Hepatocyte (in vitro differentiated cells): ENCODE data around the gene NARS2. TPM values are rescaled to one million over a fixed set of nuclear protein-coding genes. Genes with fewer than 3 reads are reported as not detected.

Source experiments
- DNase-seq: peaks from one replicate; pipeline ENCODE4 v3.0.0-alpha.2; 2016; ENCODE audit warnings: low spot score
- H2AFZ ChIP-seq: fragments of 200-600 bp; sonication (generic); 2 replicates; pipeline ENCODE4 v1.6.0; 2016; ENCODE audit warnings: antibody characterized with exemption, mild to moderate bottlenecking
- H3K27ac ChIP-seq: fragments of 200-600 bp; sonication (generic); 2 replicates; pipeline ENCODE4 v1.5.1; 2016; ENCODE audit warnings: mild to moderate bottlenecking
- H3K27me3 ChIP-seq: fragments of 200-600 bp; sonication (generic); 2 replicates; pipeline ENCODE4 v1.6.1; 2016
- H3K36me3 ChIP-seq: fragments of 200-600 bp; sonication (generic); replicated peaks from 2 replicates; pipeline ENCODE4 v1.5.1; 2016; ENCODE audit warnings: low read depth; ENCODE audit not compliant: insufficient read depth
- H3K4me1 ChIP-seq: fragments of 200-600 bp; sonication (generic); 2 replicates; pipeline ENCODE4 v1.5.1; 2016; ENCODE audit warnings: mild to moderate bottlenecking, moderate library complexity; ENCODE audit not compliant: insufficient read depth
- H3K4me2 ChIP-seq: fragments of 200-600 bp; sonication (generic); 2 replicates; pipeline ENCODE4 v1.6.0; 2016
- H3K4me3 ChIP-seq: fragments of 200-600 bp; sonication (generic); 2 replicates; pipeline ENCODE4 v1.5.1; 2016; ENCODE audit warnings: mild to moderate bottlenecking
- H3K79me2 ChIP-seq: fragments of 200-600 bp; sonication (generic); 2 replicates; pipeline ENCODE4 v1.6.0; 2017; ENCODE audit warnings: mild to moderate bottlenecking
- H3K9me2 ChIP-seq: fragments of 200-600 bp; sonication (generic); replicated peaks from 2 replicates; pipeline ENCODE4 v1.6.0; 2017; ENCODE audit warnings: mild to moderate bottlenecking; ENCODE audit not compliant: insufficient read depth
- H3K9me3 ChIP-seq: fragments of 200-600 bp; sonication (generic); 2 replicates; pipeline ENCODE4 v1.5.1; 2016; ENCODE audit warnings: low read depth, mild to moderate bottlenecking
- H4K20me1 ChIP-seq: fragments of 200-600 bp; sonication (generic); 2 replicates; pipeline ENCODE4 v1.6.0; 2016; ENCODE audit warnings: mild to moderate bottlenecking; ENCODE audit not compliant: insufficient read depth, poor library complexity, severe bottlenecking
- EZH2 ChIP-seq: fragments of 200-600 bp; sonication (generic); IDR thresholded peaks from 2 replicates; pipeline ENCODE4 v1.6.1; 2016; ENCODE audit warnings: antibody characterized with exemption, mild to moderate bottlenecking, borderline replicate concordance
- EZH2phosphoT487 ChIP-seq: fragments of 200-600 bp; sonication (generic); IDR thresholded peaks from one replicate; pipeline ENCODE4 v1.6.1; 2018; ENCODE audit warnings: antibody characterized with exemption, mild to moderate bottlenecking, low read depth, moderate library complexity; ENCODE audit not compliant: unreplicated experiment, severe bottlenecking
- WGBS: methylation state at CpG from one replicate; pipeline ENCODE4 v1.1.6; 2016; ENCODE audit warnings: low lambda C conversion rate; ENCODE audit errors: missing lambda C conversion rate; 5-methylcytosine and 5-hydroxymethylcytosine counted together
- polyA plus RNA-seq: library from polyadenylated mRNA; unstranded; fragments of >200 nt; fragmentation: Nextera tagmentation; extraction: Ambion mirVana; gene quantifications from 2 replicates; pipeline ENCODE4 v1.2.1, GENCODE V29; 2016
- total RNA-seq: library from RNA; depleted of rRNA; stranded (reverse); fragments of >200 nt; gene quantifications from 2 replicates; pipeline ENCODE4 v1.2.3, GENCODE V29; 2014
- TF ChIP-seq, protein P1 (sequence below): fragments of 200-600 bp; sonication (generic); IDR thresholded peaks from 2 replicates; pipeline ENCODE4 v1.5.1; 2016; ENCODE audit warnings: antibody characterized with exemption, mild to moderate bottlenecking; ENCODE audit not compliant: poor library complexity

NARS2 gene
- total and polyA plus RNA-seq, 2 experiments from 2014 or later, result 17.5 to 19.1 TPM

DNA sequence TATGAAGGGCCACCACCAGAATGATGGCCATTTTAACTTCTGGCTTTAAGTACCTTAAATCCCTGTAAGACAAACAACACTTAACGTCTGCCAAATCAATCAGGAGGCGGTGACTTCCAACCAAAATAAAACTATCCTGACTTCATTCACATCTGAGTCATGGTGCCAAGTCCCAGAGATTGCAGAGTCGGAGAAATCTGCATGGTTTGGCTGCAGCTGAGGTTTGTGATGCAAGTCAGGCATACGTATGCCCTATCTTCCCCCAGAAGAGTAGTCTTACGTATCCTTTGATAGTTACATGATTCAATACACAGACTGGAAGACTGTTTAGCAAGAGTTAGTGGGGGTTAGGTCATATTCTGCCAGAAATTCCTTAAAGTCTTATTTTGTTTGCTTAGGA lies 155.3 kb downstream of the NARS2 start:
- Histone ChIP-seq H3K4me1 (peaks cover 16% of the 10 kb centered on the region), H3K9me2 (no peaks in the 10 kb centered on the region), H3K79me2 (peaks cover 14% of the 10 kb centered on the region), H2AFZ (no peak overlapping the region), H4K20me1 (no peaks in the 10 kb centered on the region), H3K4me2 (peak overlapping the region; percentile 96), H3K27ac (peak overlapping the region; percentile 88), H3K9me3 (no peaks in the 10 kb centered on the region), H3K4me3 (no peak overlapping the region), H3K36me3 (no peaks in the 10 kb centered on the region), H3K27me3 (no peaks in the 10 kb centered on the region)
- 44% methylated on average over 5 of the region's 5 CpGs for WGBS
- no peak for TF ChIP-seq EZH2phosphoT487
- TF ChIP-seq EZH2, result no peak
- TF ChIP-seq, protein P1, sequence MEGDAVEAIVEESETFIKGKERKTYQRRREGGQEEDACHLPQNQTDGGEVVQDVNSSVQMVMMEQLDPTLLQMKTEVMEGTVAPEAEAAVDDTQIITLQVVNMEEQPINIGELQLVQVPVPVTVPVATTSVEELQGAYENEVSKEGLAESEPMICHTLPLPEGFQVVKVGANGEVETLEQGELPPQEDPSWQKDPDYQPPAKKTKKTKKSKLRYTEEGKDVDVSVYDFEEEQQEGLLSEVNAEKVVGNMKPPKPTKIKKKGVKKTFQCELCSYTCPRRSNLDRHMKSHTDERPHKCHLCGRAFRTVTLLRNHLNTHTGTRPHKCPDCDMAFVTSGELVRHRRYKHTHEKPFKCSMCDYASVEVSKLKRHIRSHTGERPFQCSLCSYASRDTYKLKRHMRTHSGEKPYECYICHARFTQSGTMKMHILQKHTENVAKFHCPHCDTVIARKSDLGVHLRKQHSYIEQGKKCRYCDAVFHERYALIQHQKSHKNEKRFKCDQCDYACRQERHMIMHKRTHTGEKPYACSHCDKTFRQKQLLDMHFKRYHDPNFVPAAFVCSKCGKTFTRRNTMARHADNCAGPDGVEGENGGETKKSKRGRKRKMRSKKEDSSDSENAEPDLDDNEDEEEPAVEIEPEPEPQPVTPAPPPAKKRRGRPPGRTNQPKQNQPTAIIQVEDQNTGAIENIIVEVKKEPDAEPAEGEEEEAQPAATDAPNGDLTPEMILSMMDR, result no peak
- DNase-seq, result peak; percentile 68

DNA sequence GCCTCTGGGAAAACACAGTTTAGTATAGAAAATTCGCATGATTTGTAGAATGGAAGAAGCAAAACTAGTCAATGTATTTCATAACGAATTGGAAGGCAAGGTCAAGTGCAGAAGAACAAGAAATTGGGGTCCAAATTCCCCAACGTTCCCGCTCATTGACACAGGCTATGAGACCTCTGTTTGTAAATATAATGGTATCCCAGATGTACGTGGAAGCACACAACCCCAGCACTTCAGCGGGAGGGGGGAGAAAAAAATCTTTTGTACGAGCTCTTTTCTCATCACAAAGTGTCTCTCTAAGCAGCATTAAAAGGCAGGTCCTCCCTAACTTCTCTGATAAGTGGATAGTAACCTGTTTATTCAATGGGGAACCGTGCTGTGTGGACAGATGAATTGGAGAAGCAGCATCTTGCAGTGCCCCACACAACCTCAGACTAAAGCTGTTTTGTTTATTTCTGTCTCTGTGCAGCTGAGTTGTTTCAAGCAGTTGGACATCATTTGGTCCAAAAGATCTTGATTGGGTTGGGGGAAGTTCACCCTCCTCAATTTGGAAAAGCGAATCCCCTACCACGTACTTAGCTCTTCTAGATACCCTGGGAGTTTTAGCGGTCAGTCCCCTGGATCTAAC lies 156.0 kb downstream of the NARS2 start:
- Histone ChIP-seq H3K4me1 (peaks cover 16% of the 10 kb centered on the region), H4K20me1 (no peaks in the 10 kb centered on the region), H3K9me2 (no peaks in the 10 kb centered on the region), H3K4me3 (peak overlapping the region; percentile 77), H3K27me3 (no peaks in the 10 kb centered on the region), H3K36me3 (no peaks in the 10 kb centered on the region), H3K27ac (peak overlapping the region; percentile 88), H3K9me3 (no peaks in the 10 kb centered on the region), H3K79me2 (peaks cover 20% of the 10 kb centered on the region), H2AFZ (peak overlapping the region; percentile 75), H3K4me2 (peak overlapping the region; percentile 96)
- no peak for DNase-seq
- 33% methylated on average over 11 of the region's 11 CpGs for WGBS
- TF ChIP-seq EZH2phosphoT487 (no peak), EZH2 (no peak)
- TF ChIP-seq, protein P1, result no peak

DNA sequence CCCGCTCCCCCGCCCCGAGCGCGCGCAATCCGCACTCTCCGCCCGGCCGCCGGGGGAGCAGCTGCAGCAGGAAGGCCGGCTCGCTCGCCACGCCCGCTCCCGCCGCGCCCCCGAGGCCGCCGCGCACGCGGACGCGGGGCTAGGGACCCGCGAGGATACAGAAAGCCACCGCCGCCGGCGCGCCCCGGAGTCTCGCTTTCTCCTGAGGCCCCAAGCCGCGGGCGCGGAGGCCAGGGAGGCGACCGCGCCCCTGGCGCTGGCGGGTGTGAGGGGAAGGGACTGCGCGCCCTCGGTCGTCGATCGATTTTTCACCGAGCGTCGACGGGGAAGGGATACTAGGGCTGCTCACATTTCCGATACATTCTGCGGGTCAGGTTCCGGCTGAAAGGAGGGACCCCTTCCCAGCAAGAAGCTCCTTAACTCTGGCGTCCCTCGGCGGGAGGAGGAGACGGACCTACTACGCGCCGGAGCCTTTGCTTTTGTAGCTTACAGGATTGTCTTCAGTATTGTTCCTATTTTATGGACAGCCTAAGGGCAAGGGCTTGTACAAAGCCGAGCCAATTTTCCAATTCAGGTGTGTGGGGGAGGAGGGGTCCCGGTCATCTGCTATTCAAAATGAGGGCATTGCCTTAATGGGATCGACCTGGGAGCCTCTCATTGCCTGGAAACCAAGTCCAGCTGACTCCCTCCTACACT lies 156.6 kb downstream of the NARS2 start:
- H3K79me2 ChIP-seq, result peaks cover 27% of the 10 kb centered on the region
- no peaks in the 10 kb centered on the region for H4K20me1 ChIP-seq
- peak overlapping the region; percentile 96 for H3K4me2 ChIP-seq
- peak overlapping the region; percentile 88 for H3K27ac ChIP-seq
- no peaks in the 10 kb centered on the region for H3K9me3 ChIP-seq
- H2AFZ ChIP-seq, result peak overlapping the region; percentile 75
- no peaks in the 10 kb centered on the region for H3K9me2 ChIP-seq
- peak overlapping the region; percentile 77 for H3K4me3 ChIP-seq
- no peaks in the 10 kb centered on the region for H3K36me3 ChIP-seq
- no peaks in the 10 kb centered on the region for H3K27me3 ChIP-seq
- TF ChIP-seq, protein P1, result no peak
- TF ChIP-seq EZH2 (no peak), EZH2phosphoT487 (no peak)
- peak; percentile 94 for DNase-seq
- peaks cover 16% of the 10 kb centered on the region for H3K4me1 ChIP-seq
- 1% methylated on average over 50 of the region's 68 CpGs for WGBS
